EL (cell line): ENCODE results near the gene ZNF532.

Experiments
- DNase-seq: peaks from one replicate; pipeline ENCODE4 v3.0.0-alpha.2; 2016

Gene ZNF532

DNA sequence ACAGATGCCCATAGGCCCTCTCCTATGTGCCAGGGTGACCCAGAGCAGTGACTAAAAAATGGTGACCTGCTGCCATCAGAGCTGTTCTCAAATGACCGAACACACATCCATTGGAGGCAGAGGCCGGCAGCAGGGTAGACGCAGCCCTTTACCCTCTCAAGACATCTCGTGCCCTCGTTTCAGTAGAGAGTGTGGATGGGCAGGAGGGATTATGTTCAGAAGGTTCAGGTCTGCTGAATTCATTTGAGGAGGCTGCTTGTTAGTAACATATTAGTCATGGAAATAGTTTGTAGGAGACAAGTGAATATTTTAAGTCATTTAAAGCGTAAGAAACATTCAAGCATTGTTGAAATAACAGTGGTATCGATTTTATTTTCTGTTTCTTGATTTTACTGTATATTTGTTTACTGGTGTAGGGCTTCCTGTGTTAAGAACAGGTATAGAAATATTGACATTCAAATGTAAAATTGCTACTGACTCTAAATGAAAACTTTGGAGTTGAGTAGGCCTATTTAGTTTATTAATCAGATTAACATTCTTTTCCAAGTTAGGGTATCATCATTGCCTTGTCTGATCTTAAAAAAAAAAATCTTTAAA is 82.6 kb downstream of the ZNF532 start:
- no peak for DNase-seq

DNA sequence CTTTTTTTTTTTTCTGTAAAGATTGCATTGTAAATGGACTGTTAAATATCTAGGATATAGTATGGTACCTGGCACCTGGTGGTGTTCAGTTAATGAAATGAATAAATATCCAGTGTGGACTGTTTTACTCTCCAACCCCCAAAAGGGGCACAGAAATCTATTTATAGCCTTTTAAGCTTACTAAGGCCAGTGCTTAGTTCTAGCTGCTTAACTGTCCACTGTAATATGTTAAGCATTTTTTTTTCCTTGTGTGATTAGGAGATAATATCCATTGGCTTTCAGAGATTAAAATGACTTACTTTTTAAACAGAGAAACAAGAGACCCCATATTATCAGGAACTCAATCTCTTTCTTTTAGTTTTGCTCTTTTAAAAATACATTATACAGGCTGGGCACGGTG is 84.4 kb downstream of the ZNF532 start:
- no peak for DNase-seq

- no peak for DNase-seq
Observed at GRCh38 chr18:58951986-58952702, 87.5 kb downstream of the ZNF532 start.

DNA sequence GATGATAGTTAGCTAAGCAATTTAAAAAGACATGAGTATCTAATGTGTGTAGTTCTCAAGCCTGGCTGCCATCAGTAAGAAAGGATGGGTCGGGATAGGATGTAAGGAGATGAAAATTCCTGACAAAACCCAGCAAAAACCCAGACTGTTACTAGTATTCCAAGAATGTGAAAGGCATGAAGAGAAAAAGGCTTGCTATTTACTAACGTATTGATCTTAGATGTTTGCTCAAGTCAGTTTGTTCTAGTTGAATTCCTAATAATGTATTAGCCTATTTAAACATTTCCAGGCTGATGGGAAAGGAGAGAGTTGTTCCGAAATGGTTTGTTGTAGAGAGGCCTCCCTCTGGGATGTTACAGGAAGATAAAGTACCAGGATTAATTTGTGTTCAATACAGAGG is 88.2 kb downstream of the ZNF532 start:
- DNase-seq: peak; percentile 18

GRCh38 chr18:58953627-58954026 is 89.0 kb downstream of the ZNF532 start:
- DNase-seq: no peak

- DNase-seq: no peak
Observed at GRCh38 chr18:58955001-58955400, 90.3 kb downstream of the ZNF532 start.

GRCh38 chr18:58955738-58956137 is 91.1 kb downstream of the ZNF532 start:
- peak; percentile 28 for DNase-seq

- no peak for DNase-seq
Observed at GRCh38 chr18:58958628-58959027, 94.0 kb downstream of the ZNF532 start.

DNA sequence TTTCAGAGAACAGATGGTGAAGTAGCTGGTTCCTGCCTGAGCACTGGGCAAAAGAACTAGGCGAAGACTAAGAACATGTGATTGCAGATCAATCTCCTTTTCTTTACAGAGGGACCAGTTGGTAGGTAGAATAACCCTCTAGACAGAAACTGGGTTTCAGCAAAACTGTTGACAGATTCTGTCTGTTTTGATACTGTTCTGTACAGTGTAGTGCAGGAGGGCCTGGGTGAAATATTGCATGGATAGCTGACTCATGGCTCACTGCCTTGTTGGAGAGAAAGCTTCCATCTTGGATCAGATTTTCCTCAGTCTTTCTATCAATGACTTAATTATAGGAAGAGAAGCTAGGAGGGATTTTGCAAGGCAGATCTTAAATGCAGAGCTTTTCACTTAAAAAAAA is 95.8 kb downstream of the ZNF532 start:
- DNase-seq: no peak

GRCh38 chr18:58960946-58961722 is 96.5 kb downstream of the ZNF532 start:
- DNase-seq: no peak

- DNase-seq: no peak
Observed at GRCh38 chr18:58962336-58962735, 97.7 kb downstream of the ZNF532 start.

DNA sequence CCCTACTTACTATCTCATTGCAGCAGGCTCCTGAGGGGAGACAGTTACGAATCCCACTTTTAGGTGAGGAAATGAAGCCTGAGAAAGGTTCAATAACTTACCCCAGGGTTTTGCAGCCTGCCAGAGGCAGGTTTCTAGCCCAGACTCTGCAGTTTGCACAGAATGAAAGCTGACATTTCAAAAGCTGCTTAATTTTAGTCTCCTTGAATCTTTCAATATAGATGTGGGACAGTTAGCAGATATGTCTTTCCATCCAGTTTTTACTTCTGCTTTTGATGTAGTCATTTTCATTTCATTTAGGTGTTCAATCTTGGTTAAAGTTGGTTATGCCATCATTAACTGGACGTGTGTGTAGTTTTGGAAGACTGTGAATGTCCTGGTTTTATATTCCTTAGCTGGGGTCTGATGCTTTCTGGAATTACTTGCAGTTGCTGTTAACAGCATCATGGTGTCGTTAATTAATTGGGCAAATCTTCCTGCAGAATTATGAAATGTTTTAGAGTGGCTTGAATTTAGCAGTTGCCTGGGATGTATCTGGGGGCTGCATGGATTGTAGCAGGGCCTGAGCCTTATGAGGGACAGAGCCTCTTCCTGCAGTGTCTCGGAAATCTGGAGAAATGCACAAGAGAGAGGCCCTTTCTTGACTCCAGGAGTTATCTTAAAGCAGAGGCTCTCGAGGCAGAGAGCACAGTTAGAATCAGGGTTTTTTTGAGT is 100.8 kb downstream of the ZNF532 start:
- no peak for DNase-seq

DNA sequence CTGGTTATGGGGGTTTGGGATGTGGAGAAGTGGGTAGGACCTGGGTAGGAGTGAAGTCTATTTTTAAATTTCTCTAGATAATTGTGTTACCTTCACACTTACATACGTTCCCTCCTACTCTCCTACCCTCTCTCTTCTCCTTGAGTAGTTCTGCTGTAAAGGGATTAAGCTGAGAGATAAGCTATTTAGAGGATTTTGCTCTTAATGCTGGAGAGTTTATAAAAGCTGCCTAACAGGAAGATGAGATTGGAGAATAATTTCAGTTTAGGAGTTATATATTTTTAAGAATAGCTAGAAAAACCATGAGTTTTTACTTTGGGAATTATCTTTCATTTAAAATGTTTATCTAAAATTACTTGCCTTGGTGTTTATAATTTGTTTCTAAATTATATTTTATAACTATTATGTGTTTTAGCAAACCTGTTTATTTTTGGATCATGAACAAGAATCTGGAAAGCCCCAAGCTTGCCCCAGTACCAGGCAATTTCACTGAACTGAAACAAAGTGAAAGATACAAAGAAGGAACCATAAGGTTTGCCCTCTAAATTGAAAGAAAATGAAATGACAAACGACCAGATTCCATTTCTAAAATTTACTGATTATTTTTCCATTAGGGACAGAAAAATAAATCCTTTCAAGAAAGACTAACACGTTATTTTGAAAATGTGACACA is 101.5 kb downstream of the ZNF532 start:
- no peak for DNase-seq

DNA sequence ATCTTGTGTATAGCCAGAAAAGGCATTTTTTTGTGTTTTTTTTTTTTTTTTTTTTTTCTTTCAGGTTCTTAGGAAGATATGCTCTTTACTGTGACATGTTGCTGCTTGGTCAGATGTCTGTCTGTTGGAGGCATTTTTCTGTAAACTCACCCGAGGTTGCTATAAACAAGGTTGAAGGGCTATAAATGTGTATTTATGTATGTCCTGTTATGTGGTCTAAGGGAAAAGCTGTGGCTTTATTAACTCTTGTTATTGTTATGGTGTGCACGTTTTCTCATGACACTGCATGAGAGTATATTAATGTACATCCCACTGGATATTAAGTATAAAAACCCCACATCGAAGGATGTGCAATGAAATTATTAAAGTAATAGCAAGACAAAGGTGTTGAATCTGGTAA is 102.0 kb downstream of the ZNF532 start:
- no peak for DNase-seq

DNA sequence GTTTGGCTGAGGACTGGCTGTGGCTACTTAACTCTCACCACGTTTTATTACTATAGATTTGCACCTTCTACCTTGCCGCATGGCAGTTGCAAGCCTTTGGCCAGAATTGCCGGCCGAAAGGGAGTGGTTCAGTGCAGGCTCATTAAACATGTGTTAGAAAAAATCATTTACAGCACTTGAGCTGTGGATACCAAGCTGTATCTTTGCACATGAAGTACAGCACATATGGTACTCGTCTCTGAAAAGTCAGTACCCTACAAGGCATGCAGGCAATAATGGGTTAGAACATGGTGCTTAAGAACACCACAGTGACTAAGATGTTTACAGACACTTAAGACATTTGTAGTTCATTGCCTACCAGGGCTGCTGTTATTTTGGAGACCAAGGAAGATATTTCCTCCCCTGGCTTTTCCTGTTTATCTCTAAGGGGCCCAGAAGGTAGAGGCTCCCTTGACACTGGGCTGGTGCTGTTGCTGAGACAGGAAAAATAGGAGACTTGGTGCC is 103.1 kb downstream of the ZNF532 start:
- no peak for DNase-seq

DNA sequence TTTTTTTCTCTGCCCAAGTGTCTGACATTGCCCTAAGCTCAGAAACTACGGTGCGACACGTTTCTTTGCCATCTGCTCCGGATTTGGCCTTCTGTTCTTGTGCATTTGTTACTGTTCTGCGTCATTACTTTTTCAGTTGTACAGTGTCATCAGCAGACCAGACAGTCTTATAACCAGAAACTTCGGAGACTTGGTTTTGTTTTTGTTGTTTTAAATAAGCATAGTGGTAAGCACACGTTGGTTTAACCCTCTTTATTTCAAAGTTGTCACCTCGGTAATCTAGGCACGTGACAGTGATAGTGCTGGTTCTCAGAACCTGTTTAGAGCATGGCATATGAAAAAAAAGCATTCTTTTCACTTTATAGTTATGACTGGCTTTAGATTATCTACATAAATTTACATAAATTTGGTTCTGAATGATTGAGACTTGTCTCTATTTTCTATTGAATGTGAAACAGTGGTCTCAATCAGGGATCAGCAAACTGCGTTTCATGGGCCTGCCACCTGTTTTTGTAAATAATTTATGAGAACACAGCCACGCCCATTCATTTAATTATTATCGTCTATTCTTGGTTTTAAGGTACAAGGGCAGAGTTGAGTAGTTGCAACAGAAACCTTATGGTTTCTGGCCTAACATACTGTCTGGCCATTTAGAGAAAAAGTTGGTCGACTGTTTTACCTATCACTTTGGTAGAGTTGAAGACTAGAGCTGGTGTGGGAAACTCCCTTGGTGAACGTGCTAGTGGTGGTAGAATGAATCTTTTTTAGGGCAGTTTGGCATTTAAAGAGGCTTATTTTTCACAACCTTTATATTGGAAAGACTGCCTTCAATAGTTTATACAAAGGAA is 106.5 kb downstream of the ZNF532 start:
- no peak for DNase-seq

DNA sequence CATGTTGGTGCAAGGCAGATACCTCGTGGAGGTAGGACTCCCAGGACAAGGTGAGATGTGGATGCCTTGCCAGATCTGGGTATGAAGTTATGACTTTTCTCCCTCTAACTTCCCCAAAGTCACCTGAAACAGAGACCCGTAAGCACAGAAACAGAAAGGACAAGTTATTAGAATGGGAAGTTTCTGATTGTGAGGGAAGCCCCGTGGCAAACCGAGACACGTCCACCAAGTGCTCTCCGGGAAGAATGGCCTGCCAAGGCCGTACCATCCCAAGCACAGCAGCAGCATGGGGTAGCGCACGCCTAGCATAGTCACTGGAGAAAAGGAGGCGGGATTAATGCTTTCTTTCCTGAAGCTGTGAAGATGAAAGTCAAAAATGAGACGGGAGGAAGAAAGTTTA is 110.6 kb downstream of the ZNF532 start:
- no peak for DNase-seq

DNA sequence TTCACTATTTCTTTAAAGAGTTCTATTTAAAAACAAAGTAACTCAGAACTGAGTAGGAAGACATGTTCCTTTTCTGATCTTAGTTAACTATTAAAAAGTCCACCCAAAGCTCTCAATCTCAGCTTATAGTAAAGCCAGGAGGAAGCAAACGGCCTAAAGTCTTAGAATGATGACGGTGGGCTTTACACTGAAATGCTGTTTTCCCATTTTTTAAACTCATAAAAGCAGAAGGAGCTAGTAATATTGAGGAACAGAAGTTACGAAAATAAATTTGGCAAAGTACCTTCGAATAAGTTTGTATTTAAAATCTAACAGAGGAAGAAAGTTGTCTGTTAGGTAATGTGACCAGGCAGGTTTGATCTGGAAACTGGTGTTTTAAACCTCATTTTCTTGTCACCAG is 111.1 kb downstream of the ZNF532 start:
- no peak for DNase-seq

GRCh38 chr18:58977223-58977622 is 112.5 kb downstream of the ZNF532 start:
- no peak for DNase-seq

DNA sequence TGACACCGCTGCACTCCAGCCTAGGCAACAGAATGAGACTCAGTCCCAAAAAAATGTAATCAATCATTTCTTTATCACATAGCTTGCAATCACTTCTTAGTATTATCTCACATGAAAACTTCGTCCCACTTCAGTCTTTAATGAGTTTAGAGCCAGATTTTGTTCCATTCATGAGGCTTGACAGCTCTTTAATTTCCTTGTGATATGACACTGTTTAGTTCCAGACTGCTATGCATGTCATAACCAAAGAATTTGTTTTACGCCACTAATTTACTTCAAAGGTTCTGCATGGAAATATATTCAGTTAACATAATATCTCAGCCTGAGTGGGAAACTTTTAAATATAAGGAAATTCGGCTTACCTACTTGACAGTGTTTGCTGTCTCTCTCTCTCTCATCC is 113.1 kb downstream of the ZNF532 start:
- no peak for DNase-seq

DNA sequence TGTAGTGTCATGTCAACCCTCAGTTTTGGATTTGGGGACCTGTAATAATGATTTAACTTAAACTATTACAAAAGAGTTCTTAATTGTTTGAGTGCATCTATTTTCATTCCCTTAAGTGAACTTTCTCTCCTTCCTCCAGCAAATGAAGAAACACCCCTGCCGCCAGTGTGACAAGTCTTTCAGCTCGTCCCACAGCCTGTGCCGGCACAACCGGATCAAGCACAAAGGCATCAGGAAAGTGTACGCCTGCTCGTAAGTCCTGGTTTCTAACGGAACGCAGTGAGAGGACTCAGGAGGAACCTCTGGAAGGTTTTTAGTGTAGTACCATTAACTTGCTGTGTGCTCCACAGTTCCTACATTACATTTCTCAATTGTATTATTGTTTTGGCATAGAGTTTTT is 114.2 kb downstream of the ZNF532 start:
- DNase-seq: no peak

DNA sequence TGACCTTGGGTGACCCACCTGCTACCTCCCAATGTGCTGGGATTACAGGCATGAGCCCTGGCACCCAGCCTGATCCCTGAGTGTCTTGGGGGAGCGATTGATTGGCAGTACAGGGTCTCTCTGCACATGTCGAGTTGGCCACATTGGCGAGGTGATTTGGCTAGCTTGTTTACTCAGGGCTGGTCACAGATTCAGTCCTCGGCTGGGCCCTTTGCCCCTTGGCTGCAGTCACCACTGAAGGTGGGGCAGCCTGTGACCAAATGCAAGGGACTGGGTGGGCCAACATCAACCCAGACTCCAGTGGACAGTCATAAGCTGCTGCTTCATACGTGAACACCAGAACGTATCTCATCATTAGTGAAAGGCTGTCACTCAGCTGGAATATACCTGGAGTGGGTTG is 114.9 kb downstream of the ZNF532 start:
- no peak for DNase-seq
